Measurements from ENCODE around the gene CCL20.

GRCh38 chr2:227822416-227823003, 8.9 kb downstream of the CCL20 start:
- no peak for TF ChIP-seq CTCF (IDR thresholded peaks at IDR 0.05; ENCODE audit: low read depth, low read length, poor library complexity, severe bottlenecking)
- TF ChIP-seq EZH2phosphoT487 (IDR thresholded peaks at IDR 0.05; ENCODE audit: borderline replicate concordance, low read length), result no peak

All from DOHH2 (cell line).